GM23248 (cell line): ENCODE data around the gene LRG1. TPM values are rescaled to one million over a fixed set of nuclear protein-coding genes. Genes with fewer than 3 reads are reported as not detected.

ENCODE experiments used
- DNase-seq: peaks from one replicate; pipeline ENCODE4 v3.0.0-alpha.2; 2015
- H2AFZ ChIP-seq: fragments of 200-600 bp; sonication (generic); 2 replicates; pipeline ENCODE4 v1.6.1; 2016; ENCODE audit warnings: antibody characterized with exemption
- H3F3A ChIP-seq: fragments of 200-600 bp; sonication (generic); 2 replicates; pipeline ENCODE4 v1.6.1; 2016; ENCODE audit warnings: mild to moderate bottlenecking, antibody characterized with exemption, mixed run types; ENCODE audit not compliant: insufficient read depth
- H3K27ac ChIP-seq: fragments of 200-600 bp; sonication (generic); 2 replicates; pipeline ENCODE4 v1.5.1; 2016; ENCODE audit warnings: mild to moderate bottlenecking
- H3K27me3 ChIP-seq: fragments of 200-600 bp; sonication (generic); replicated peaks from 2 replicates; pipeline ENCODE4 v1.6.1; 2016; ENCODE audit warnings: mild to moderate bottlenecking; ENCODE audit not compliant: insufficient read depth
- H3K36me3 ChIP-seq: fragments of 200-600 bp; sonication (generic); 2 replicates; pipeline ENCODE4 v1.6.1; 2016; ENCODE audit warnings: low read depth, mild to moderate bottlenecking
- H3K4me1 ChIP-seq: fragments of 200-600 bp; sonication (generic); 2 replicates; pipeline ENCODE4 v1.6.1; 2016; ENCODE audit warnings: mild to moderate bottlenecking; ENCODE audit not compliant: insufficient read depth
- H3K4me2 ChIP-seq: fragments of 200-600 bp; sonication (generic); one replicate; pipeline ENCODE4 v1.6.1; 2016; ENCODE audit warnings: mild to moderate bottlenecking; ENCODE audit not compliant: unreplicated experiment
- H3K4me3 ChIP-seq: fragments of 200-600 bp; sonication (generic); 2 replicates; pipeline ENCODE4 v1.5.1; 2016; ENCODE audit warnings: mild to moderate bottlenecking
- H3K79me2 ChIP-seq: fragments of 200-600 bp; sonication (generic); 2 replicates; pipeline ENCODE4 v1.6.1; 2016; ENCODE audit warnings: mild to moderate bottlenecking; ENCODE audit not compliant: insufficient read depth
- H3K9ac ChIP-seq: fragments of 200-600 bp; sonication (generic); 2 replicates; pipeline ENCODE4 v1.6.1; 2016; ENCODE audit warnings: mild to moderate bottlenecking
- H3K9me2 ChIP-seq: fragments of 200-600 bp; sonication (generic); 2 replicates; pipeline ENCODE4 v1.6.1; 2016; ENCODE audit warnings: mixed run types, mild to moderate bottlenecking, moderate library complexity; ENCODE audit not compliant: insufficient read depth
- H3K9me3 ChIP-seq: fragments of 200-600 bp; sonication (generic); one replicate; pipeline ENCODE4 v1.6.1; 2017; ENCODE audit warnings: low read depth
- H4K20me1 ChIP-seq: fragments of 200-600 bp; sonication (generic); 2 replicates; pipeline ENCODE4 v1.6.0; 2016; ENCODE audit not compliant: insufficient read depth
- EZH2 ChIP-seq: fragments of 200-600 bp; sonication (generic); IDR thresholded peaks from 2 replicates; pipeline ENCODE4 v1.6.1; 2018; ENCODE audit warnings: antibody characterized with exemption, mild to moderate bottlenecking; ENCODE audit not compliant: insufficient read depth, poor library complexity, severe bottlenecking
- EZH2phosphoT487 ChIP-seq: fragments of 200-600 bp; sonication (generic); IDR thresholded peaks from 2 replicates; pipeline ENCODE4 v1.6.1; 2018; ENCODE audit warnings: antibody characterized with exemption, moderate library complexity, mild to moderate bottlenecking, low read depth; ENCODE audit not compliant: insufficient read depth
- WGBS, 2 experiments: methylation state at CpG; one replicate each; pipeline ENCODE4 v1.1.6; 2015 to 2017; ENCODE audit warnings: low lambda C conversion rate in 2 of 2, low coverage in 1 of 2; ENCODE audit errors: missing lambda C conversion rate in 2 of 2; 5-methylcytosine and 5-hydroxymethylcytosine counted together
- in situ Hi-C: fragments of 300-500 bp; cut with MboI; formaldehyde crosslinking; loops from 2 replicates; pipeline ENCODE4 v1.15.0; 2020
- polyA plus RNA-seq: library from polyadenylated mRNA; unstranded; fragments of >200 nt; fragmentation: Nextera tagmentation; extraction: Ambion mirVana; gene quantifications from 2 replicates; pipeline ENCODE4 v1.2.1, GENCODE V29; 2016
- total RNA-seq: library from RNA; depleted of rRNA; stranded (reverse); fragments of >200 nt; shearing (Covaris generic); gene quantifications from 2 replicates; pipeline ENCODE4 v1.2.3, GENCODE V29; 2014

The LRG1 gene
- total and polyA plus RNA-seq, 2 experiments from 2014 or later = not detected

GRCh38 chr19:4538601-4538954, 1.3 kb downstream of the LRG1 start:
- WGBS, 2 experiments = 92 to 93% methylated on average over 13 of the region's 13 CpGs
- no peak overlapping the region for H2AFZ ChIP-seq
- no peak overlapping the region for H3K9ac ChIP-seq
- H3K9me2 ChIP-seq = no peaks in the 10 kb centered on the region
- no peaks in the 10 kb centered on the region for H3K9me3 ChIP-seq
- no peak overlapping the region for H3K4me3 ChIP-seq
- no peaks in the 10 kb centered on the region for H3K36me3 ChIP-seq
- in situ Hi-C loops = no loop called here
- no peaks in the 10 kb centered on the region for H4K20me1 ChIP-seq
- no peak overlapping the region for H3K4me2 ChIP-seq
- no peaks in the 10 kb centered on the region for H3K79me2 ChIP-seq
- H3K27ac ChIP-seq = no peak overlapping the region
- DNase-seq = no peak
- peaks cover 46% of the 10 kb centered on the region for H3K27me3 ChIP-seq
- no peak for TF ChIP-seq EZH2
- no peak for TF ChIP-seq EZH2phosphoT487
- no peaks in the 10 kb centered on the region for H3F3A ChIP-seq
- no peaks in the 10 kb centered on the region for H3K4me1 ChIP-seq

DNA sequence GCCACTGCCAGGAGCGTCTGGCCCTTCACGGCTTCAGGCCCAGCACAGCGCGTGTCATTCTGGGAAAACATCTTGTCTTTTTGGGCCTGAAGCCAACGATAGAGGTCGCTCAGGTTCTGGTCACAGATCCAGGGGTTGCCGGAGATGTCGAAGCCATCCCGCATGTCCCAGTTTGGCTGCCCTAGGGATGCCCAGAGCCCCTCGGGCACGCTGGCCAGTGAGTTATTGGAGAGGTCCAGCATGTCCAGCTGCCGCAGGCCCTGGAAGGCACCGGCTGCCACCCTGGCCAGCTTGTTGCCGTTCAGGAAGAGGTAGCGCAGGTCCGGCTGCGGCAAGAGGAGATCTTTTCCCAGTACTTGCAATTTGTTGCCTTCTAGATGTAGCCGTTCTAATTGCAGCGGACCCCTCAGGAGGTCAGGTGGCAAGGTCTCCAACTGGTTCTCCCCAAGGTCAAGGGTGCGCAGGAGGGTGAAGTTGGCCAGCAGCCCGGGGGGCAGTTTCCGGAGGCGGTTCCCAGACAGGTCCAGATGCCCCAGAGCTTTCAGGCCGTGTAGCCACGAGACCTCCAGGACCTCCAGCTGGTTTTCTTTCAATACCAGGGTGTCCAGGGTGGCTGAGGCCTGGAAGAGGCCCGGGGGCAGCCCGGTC, 1.8 kb downstream of the LRG1 start:
- TF ChIP-seq EZH2phosphoT487 (no peak), EZH2 (no peak)
- H3K36me3 ChIP-seq = no peaks in the 10 kb centered on the region
- WGBS, 2 experiments = 56 to 59% methylated on average over 27 of the region's 27 CpGs
- H3K9ac ChIP-seq = no peak overlapping the region
- no peak for DNase-seq
- H4K20me1 ChIP-seq = no peaks in the 10 kb centered on the region
- H3K4me1 ChIP-seq = no peaks in the 10 kb centered on the region
- H2AFZ ChIP-seq = no peak overlapping the region
- H3K27ac ChIP-seq = no peak overlapping the region
- no peak overlapping the region for H3K4me3 ChIP-seq
- H3K9me3 ChIP-seq = no peaks in the 10 kb centered on the region
- H3F3A ChIP-seq = no peaks in the 10 kb centered on the region
- H3K9me2 ChIP-seq = no peaks in the 10 kb centered on the region
- in situ Hi-C loops = no loop called here
- no peaks in the 10 kb centered on the region for H3K79me2 ChIP-seq
- H3K4me2 ChIP-seq = no peak overlapping the region
- H3K27me3 ChIP-seq = peaks cover 46% of the 10 kb centered on the region

GRCh38 chr19:4536798-4537197, 3.0 kb downstream of the LRG1 start:
- no peaks in the 10 kb centered on the region for H3K4me1 ChIP-seq
- no peaks in the 10 kb centered on the region for H3K79me2 ChIP-seq
- TF ChIP-seq EZH2 (no peak), EZH2phosphoT487 (no peak)
- H4K20me1 ChIP-seq = no peaks in the 10 kb centered on the region
- in situ Hi-C loops = no loop called here
- no peak overlapping the region for H3K4me3 ChIP-seq
- H3K27ac ChIP-seq = no peak overlapping the region
- no peak overlapping the region for H2AFZ ChIP-seq
- no peak overlapping the region for H3K4me2 ChIP-seq
- H3K27me3 ChIP-seq = peaks cover 46% of the 10 kb centered on the region
- H3K36me3 ChIP-seq = no peaks in the 10 kb centered on the region
- no peaks in the 10 kb centered on the region for H3K9me3 ChIP-seq
- WGBS, 2 experiments = 17 to 20% methylated on average over 5 of the region's 5 CpGs
- DNase-seq = no peak
- no peaks in the 10 kb centered on the region for H3K9me2 ChIP-seq
- no peak overlapping the region for H3K9ac ChIP-seq
- no peaks in the 10 kb centered on the region for H3F3A ChIP-seq

DNA sequence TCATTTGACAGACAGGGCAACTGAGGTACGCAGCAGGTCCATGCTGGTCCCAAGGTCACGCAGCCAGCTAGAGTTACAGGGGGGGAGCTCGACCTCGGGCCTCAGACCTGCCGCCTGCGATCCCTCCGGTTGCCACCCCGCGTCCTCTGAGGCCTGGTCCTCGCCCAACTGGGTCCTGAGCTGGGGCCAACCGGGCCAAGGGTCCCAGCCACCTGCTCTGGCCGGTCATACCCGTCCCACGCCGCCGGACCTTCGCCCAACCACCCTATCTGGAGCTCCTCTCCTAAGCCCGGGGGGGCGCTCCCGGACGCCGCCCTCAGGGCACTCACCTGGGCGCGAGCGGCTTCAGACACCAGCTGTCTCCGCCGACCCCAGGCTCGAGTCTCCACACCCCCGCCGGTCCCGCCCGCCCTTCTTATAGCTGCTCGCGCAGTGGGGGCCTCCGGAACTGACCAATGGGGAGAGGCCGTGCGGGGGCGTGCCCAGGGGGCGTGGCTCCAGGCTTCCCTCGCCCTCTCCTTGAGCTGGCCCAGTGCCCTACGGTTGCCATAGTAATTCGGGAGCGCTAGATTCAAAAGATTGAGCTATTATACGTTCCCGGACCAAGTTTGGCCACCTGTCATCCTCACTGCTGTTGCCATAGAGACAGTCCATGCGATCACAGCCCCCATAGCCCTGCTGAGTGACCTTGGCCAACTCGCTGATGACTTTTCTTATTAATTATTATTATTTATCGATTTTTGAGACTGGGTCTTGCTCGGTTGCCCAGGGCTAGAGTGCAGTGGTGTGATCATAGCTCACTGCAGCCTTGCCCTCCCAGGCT, 4.8 kb downstream of the LRG1 start, which contains the start of gene PLIN5:
Gene PLIN5 (minus strand): TSS at position 389 of the 823 bp plus-strand sequence. CDS start 1,150 bp downstream, outside the sequence.
- H3K4me3 ChIP-seq = no peak within 1 kb of the TSS
- no peaks in the 10 kb centered on the region for H3K9me3 ChIP-seq
- H3K4me1 ChIP-seq = no peaks in the 10 kb centered on the region
- no peak within 1 kb of the TSS for H3K4me2 ChIP-seq
- no peak within 1 kb of the TSS for H3K9ac ChIP-seq
- no peak within 1 kb of the TSS for H2AFZ ChIP-seq
- TF ChIP-seq EZH2phosphoT487 (no peak), EZH2 (no peak)
- H3K27ac ChIP-seq = no peak within 1 kb of the TSS
- H3F3A ChIP-seq = no peaks in the 10 kb centered on the region
- no peaks in the 10 kb centered on the region for H3K79me2 ChIP-seq
- 17 to 22% methylated on average over 29 to 38 of the region's 49 CpGs for WGBS, 2 experiments
- peaks cover 43% of the 10 kb centered on the region for H3K27me3 ChIP-seq
- in situ Hi-C loops = no loop called here
- no peaks in the 10 kb centered on the region for H4K20me1 ChIP-seq
- H3K36me3 ChIP-seq = no peaks in the 10 kb centered on the region
- no peaks in the 10 kb centered on the region for H3K9me2 ChIP-seq
- DNase-seq = peak; percentile 40
